GM21529 (cell line): ENCODE data around the gene TRMU.
"Not testable (repeated sequence)": the region's sequence is repeated elsewhere in the genome, so short reads cannot be mapped to it uniquely, and the experiment has no call there.

ENCODE experiments used
- ATAC-seq: cut with Tn5 transposase; IDR thresholded peaks from one replicate; pipeline ENCODE4 v1.9.1; 2021; ENCODE audit not compliant: unreplicated experiment

Gene TRMU

GRCh38 chr22:46300491-46300890 lies 35.0 kb upstream of the TRMU start:
- no peak for ATAC-seq

DNA sequence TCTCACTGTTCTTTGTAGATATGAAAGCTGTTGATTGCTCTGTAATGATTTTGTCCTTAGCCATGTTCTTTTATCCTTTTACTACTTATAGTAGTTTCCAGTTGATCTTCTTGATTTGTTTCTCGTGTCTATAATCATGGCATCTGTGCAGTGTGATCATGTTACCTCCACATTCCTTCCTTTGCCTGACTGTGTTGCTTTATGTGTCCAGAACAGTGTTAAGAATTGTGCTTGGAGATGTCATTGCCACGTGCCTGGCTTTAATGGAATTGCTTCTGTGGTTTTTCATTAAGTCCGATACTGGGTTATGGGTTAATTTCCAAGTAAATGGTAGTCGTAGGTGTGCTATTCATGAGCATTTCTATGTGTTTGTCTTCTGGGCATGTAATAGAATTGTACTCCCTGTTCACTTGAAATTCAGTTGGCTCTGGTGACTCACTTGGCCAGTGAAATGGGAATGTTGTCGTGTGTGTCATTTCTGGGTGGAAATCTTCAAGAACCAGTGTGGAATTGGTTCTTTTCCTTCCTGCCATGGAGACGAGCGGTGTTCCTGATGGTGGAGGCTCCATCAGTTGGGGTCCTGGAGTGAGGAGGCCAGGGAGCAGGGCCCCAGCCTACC lies 32.1 kb upstream of the TRMU start:
- no peak for ATAC-seq

GRCh38 chr22:46308283-46308988 lies 27.1 kb upstream of the TRMU start:
- no peak for ATAC-seq

DNA sequence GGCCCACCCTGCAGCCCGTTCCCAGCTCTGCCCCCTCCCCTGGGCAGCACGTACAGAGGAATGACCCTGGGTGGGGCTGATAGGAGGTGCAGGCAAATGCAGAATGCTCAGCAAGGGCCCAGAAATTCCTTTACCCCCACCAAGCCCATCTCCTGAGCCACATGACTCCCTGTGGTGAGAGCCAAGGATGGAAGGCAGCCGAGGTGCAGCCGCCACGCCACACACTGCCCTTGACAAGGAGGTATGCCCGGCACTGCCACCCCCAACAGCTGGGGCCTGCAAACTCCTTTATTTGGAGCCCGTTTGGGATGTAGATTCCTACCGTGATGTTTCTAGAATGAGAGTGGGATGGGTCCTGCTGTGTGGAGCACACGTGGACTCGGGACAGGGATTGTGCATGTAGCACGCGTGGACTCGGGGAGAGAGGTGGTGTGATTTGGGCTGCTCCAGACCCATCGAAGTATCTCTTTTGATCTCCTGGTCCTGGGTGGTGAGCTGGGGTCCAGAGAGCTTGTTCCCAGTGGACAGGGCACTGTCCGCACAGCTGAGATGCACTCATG lies 25.9 kb upstream of the TRMU start:
- no peak for ATAC-seq

DNA sequence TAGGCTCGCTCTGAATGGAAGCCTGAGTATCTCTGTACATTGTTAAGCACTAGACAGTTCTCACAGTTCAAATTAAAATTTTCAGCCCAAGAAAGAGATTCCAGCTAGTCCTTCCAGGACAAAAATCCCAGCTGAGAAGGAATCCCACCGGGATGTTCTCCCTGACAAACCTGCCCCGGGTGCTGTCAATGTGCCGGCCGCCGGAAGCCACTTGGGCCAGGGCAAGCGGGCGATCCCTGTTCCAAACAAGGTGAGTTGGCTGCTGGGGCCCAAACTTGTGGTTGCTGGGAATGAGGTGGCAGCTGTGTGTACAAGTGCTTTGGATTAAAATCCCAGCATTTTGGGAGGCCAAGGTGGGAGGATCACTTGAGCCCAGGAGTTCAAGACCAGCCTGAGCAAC lies 23.5 kb upstream of the TRMU start:
- no peak for ATAC-seq

- not testable (repeated sequence) for ATAC-seq
These were observed 22.7 kb upstream of the TRMU start for GRCh38 chr22:46312848-46313247.

DNA sequence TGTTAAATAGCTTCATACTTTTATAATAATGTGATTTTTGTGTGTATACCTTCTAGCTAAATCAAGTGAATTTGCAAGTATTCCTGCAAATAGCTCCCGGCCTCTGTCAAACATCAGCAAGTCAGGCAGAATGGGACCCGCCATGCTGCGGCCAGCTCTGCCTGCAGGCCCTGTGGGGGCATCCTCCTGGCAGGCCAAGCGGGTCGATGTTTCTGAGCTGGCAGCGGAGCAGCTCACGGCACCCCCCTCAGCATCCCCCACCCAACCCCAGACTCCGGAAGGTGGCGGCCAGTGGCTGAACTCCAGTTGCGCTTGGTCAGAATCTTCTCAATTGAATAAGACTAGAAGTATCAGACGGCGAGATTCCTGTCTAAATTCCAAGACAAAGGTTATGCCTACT lies 19.5 kb upstream of the TRMU start:
- no peak for ATAC-seq

DNA sequence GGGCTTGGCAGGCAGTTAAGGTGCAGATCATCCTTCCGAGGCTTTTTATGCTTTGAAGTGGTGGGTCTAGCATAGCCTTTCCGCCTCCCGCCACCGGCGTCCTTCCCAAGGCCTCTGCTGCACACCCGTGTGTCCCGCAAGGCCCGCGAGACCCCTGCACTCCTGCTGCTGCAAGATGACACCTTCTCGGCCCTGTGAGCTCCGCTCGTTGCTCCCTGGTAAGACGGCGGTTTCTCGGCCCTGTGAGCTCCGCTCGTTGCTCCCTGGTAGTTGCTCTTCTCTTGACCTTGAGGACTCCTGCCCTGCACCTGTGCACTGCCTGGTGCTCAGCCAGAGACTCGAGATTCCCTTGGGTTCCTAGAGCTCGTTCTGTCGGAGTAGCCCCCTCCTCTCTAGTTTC lies 17.9 kb upstream of the TRMU start:
- no peak for ATAC-seq

DNA sequence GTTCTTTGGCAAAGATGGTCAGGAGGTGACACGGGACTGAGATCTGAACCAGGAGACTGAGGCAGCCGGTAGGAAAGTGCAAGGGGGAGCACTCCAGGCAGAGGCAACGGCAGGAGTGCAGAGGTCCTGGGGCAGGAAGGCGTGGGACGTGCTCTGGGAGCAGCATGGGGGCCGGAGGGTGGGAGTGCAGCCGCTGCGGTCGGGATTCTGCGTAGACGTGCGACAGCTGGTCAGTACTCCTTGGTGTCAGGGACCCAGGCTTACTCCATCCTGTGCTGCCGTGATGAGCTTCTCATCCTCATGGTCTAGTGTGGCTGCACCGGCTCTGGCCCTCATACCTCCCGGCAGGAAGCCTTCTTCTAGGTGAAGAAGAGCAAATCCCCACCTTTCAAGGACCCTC lies 16.9 kb upstream of the TRMU start:
- ATAC-seq, result no peak

GRCh38 chr22:46319319-46319718 lies 16.2 kb upstream of the TRMU start:
- no peak for ATAC-seq

- no peak for ATAC-seq
These were observed 15.3 kb upstream of the TRMU start for GRCh38 chr22:46320166-46320710.

DNA sequence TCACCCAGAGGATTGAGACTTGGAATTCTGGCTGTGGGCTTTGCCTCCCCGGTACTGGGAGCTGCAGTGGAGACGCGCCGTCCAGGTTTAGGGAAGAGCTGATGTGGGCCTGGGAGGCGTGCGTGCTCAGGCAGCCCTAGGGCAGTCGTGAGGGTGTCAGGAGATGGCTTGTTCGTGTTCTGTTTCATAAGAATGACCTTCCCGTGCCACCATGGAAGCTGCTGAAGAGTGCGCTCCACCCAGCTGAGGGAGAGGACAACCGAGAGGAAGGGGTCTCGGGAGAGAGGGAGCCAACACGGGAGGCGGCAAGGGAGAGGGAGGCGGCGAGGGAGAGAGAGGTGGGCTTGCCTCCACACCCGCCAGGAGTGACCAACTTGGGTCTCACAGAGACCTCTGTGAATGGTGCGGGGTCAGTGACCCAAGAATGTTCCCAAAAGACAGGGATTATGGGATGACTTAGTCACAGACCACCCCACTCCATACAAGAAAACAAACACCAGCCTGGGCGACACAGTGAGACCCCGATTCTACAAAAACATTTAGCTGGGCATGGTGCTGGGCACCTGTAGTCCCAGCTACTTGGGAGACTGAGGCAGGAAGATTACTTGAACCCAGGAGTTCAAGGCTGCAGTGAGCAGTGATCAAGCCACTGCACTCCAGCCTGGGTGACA lies 14.7 kb upstream of the TRMU start:
- no peak for ATAC-seq

GRCh38 chr22:46322711-46323110 lies 12.8 kb upstream of the TRMU start:
- ATAC-seq, result no peak

- no peak for ATAC-seq
These were observed 12.4 kb upstream of the TRMU start for GRCh38 chr22:46323162-46323561.

DNA sequence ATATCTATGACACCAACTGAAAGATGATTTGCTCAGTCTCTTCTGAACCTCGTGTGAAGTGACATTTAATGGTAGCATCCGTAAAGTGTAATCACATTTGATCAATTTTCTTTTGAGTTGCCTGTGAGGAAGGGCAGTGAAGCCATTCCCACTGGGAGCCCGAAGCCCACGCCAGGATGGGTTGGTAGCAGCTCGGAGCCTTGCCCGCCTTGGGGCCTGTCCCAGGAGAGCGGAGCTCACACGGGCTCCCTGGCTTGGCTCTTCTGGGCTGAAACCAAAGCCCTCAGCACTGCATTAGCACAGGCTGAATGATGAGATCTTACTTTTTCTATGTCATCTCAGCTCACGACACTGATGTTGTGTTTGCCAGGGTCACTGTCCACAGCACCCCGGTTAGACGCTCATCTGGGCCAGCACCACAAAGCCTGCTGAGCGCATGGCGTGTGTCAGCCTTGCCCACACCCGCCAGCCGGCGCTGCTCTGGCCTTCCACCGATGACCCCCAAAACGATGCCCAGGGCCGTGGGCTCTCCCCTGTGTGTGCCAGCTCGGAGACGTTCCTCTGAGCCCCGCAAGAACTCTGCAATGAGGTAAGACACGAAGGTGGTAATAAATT lies 9.3 kb upstream of the TRMU start:
- ATAC-seq, result no peak

DNA sequence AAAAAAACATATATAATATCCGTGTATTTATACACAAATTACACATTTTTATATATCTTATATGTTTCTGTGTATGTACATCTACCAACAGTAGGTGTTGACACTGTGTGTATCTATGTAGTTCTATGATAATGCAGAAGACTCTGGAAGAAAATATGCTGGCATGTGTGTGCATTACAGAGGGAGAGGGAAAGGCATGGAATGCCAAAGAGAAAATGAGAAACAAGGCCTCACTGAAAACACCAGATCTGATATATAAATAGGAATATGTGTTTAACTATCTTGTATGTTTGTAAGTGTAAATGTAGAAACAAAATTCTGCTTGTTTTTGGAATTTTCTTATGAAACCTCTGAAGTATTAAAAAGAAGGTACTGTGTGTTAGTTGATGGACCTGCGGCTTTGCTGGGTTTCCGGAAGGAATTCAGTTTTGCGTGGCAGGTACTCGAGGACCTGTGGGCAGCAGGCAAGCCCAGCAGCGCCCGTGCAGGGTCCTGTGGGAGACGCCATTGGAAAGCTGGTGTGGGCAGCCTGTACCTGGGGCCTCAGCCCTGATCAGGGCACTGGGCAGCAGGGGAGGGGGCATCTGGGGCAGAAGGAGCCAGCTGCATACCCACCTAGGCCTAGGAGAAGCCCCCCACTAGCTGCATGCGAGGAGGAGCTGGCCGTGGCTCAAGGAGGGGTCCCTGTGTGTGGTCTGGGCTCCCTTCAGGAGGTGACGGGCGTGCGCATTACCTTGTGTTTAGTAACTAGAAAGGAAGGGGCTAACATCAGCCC lies 7.6 kb upstream of the TRMU start:
- ATAC-seq, result no peak

- no peak for ATAC-seq
These were observed 6.7 kb upstream of the TRMU start for GRCh38 chr22:46328797-46329196.

DNA sequence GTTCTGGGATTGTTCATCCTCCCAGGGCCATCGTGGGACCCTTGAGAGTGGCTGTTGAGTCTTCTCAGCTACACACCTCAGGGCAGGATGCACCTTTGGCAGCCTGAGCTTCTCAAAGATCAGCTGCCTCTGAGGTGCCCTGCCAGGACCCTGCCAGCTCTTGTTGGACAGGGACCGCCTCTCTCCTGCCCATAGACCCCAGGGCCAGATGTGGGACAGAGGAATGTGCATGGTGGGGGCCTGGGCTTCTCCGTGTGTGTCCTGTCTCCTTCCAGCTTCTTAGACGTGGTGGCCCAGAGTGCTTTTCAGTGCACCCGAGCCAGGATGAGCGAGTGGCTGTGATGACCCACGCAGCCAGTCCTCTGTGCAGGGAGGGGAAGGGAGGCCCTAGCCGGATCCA lies 5.9 kb upstream of the TRMU start:
- no peak for ATAC-seq

DNA sequence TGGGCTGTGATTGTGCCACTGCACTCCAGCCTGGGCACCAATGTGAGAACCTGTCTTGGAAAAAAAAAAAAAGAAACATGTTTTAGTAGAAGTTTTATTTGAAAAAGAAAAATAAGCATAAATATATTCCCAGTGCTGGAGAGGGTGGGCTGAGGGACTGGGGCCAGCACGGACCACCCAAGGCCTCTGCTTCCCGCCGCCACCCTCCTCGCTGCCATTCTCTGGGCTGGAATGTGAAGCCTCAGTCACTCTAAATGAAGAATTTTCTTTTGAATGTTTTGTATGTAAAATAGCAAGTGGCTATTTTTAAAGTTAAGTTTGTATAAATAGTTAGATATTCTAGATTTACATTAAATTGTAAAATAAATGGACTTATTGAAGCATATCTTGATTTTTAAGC lies 5.1 kb upstream of the TRMU start:
- ATAC-seq, result no peak

GRCh38 chr22:46331496-46331895 lies 4.0 kb upstream of the TRMU start:
- no peak for ATAC-seq
